Body of pancreas (tissue), 4 donors: ENCODE results near the gene STX1B. TPM values are rescaled to one million over a fixed set of nuclear protein-coding genes. Genes with fewer than 3 reads are reported as not detected.

ENCODE experiments used
- ATAC-seq: fragments of 150-250 bp; one replicate; pipeline ENCODE4 v1.9.1; 2016
- DNase-seq, 4 donors: peaks; one replicate each; pipeline ENCODE4 v3.0.0-alpha.2; 2019
- H3K27ac ChIP-seq, 4 donors: fragments of 200-600 bp; sonication (generic); 1 replicate in 3 of 4; 2 replicates in 1 of 4; pipeline versions ENCODE4 v1.5.1 to v1.6.1; 2016 to 2019; ENCODE audit warnings: mild to moderate bottlenecking in 1 of 4, mixed read lengths in 1 of 4, moderate library complexity in 1 of 4
- H3K27me3 ChIP-seq, 2 donors: fragments of 200-600 bp; sonication (generic); one replicate each; pipeline ENCODE4 v1.6.0; 2016; ENCODE audit warnings: mild to moderate bottlenecking in 1 of 2
- H3K36me3 ChIP-seq, 2 donors: fragments of 200-600 bp; sonication (generic); replicated peaks in 1 of 2; 2 replicates each; pipeline ENCODE4 v1.5.1; 2016; ENCODE audit warnings: low read depth in 2 of 2; ENCODE audit not compliant: insufficient read depth in 1 of 2
- H3K4me1 ChIP-seq: fragments of 200-600 bp; sonication (generic); one replicate; pipeline ENCODE4 v1.6.0; 2016
- H3K4me3 ChIP-seq, 2 donors: fragments of 200-600 bp; sonication (generic); 1 replicate in 1 of 2; 2 replicates in 1 of 2; pipeline ENCODE4 v1.5.1; 2016 to 2019
- H3K9me3 ChIP-seq, 3 donors: fragments of 200-600 bp; sonication (generic); 1 replicate in 2 of 3; 2 replicates in 1 of 3; pipeline ENCODE4 v1.5.1; 2016
- CTCF ChIP-seq, 7 experiments: fragments of 450-650 bp in 4 of 7; fragments of 200-600 bp in 3 of 7; sonication (generic) in 3 of 7; IDR thresholded peaks; one replicate each; pipeline ENCODE4 v1.5.1; 2016 to 2019; ENCODE audit warnings: antibody characterized with exemption in 7 of 7
- POLR2A ChIP-seq, 3 donors: fragments of 450-650 bp; IDR thresholded peaks; one replicate each; pipeline ENCODE4 v1.6.1; 2016; ENCODE audit warnings: antibody characterized with exemption in 3 of 3, mild to moderate bottlenecking in 2 of 3
- WGBS, 2 donors: methylation state at CpG; one replicate each; pipeline ENCODE4 v1.1.5; 2017; 5-methylcytosine and 5-hydroxymethylcytosine counted together
- intact Hi-C: fragments of 100-400 bp; cut with DNase I; formaldehyde crosslinking; loops from one replicate; pipeline ENCODE4 v1.15.1; 2023
- total RNA-seq, 2 donors: library from RNA; depleted of rRNA; stranded (reverse); fragments of >200 nt; gene quantifications; one replicate each; pipeline ENCODE4 v1.1.0, GENCODE V29; 2016

STX1B gene
- total RNA-seq, 2 donors from 2014 or later: 0.26 to 0.33 TPM

- WGBS, 2 donors: 43 to 65% methylated on average over 2 of the region's 2 CpGs
- Histone ChIP-seq H3K36me3 (no peaks in the 10 kb centered on the region), H3K27me3 (peaks cover 0 to under 1% of the 10 kb centered on the region in 2 donors), H3K9me3 (no peaks in the 10 kb centered on the region), H3K4me3 (no peak overlapping the region), H3K4me1 (peaks cover 7% of the 10 kb centered on the region), H3K27ac (no peak overlapping the region)
- intact Hi-C loops: no loop called here
- no peak for ATAC-seq
- TF ChIP-seq POLR2A (IDR thresholded peaks at IDR 0.05) (no peak), CTCF (IDR thresholded peaks at IDR 0.05) (no peak)
- no peak for DNase-seq
Observed at GRCh38 chr16:31004658-31005057, 5.8 kb downstream of the STX1B start.

- ATAC-seq (no peak), DNase-seq (no peak)
- WGBS, 2 donors: 79 to 82% methylated on average over 6 of the region's 6 CpGs
- H3K36me3 ChIP-seq: no peaks in the 10 kb centered on the region
- H3K4me1 ChIP-seq: peaks cover 12% of the 10 kb centered on the region
- H3K9me3 ChIP-seq: no peaks in the 10 kb centered on the region
- H3K27ac ChIP-seq: no peak overlapping the region
- TF ChIP-seq POLR2A (IDR thresholded peaks at IDR 0.05) (no peak), CTCF (IDR thresholded peaks at IDR 0.05) (no peak)
- no peaks in the 10 kb centered on the region for H3K27me3 ChIP-seq
- intact Hi-C loops: no loop called here
- no peak overlapping the region for H3K4me3 ChIP-seq
Observed at GRCh38 chr16:31003744-31004143, 6.7 kb downstream of the STX1B start.

- DNase-seq (no peak), ATAC-seq (no peak)
- no peak overlapping the region for H3K4me3 ChIP-seq
- intact Hi-C loops: no loop called here
- TF ChIP-seq CTCF (IDR thresholded peaks at IDR 0.05) (no peak), POLR2A (IDR thresholded peaks at IDR 0.05) (no peak)
- no peaks in the 10 kb centered on the region for H3K27me3 ChIP-seq
- peaks cover 19% of the 10 kb centered on the region for H3K4me1 ChIP-seq
- no peaks in the 10 kb centered on the region for H3K36me3 ChIP-seq
- H3K27ac ChIP-seq: no peak overlapping the region
- 73 to 82% methylated on average over 5 to 9 of the region's 9 CpGs for WGBS, 2 donors
- no peaks in the 10 kb centered on the region for H3K9me3 ChIP-seq
Observed at GRCh38 chr16:31002862-31003341, 7.5 kb downstream of the STX1B start.

- no peak for DNase-seq
- Histone ChIP-seq H3K4me3 (no peak overlapping the region), H3K9me3 (no peaks in the 10 kb centered on the region), H3K27ac (no peak overlapping the region), H3K36me3 (no peaks in the 10 kb centered on the region), H3K4me1 (peaks cover 25% of the 10 kb centered on the region), H3K27me3 (no peaks in the 10 kb centered on the region)
- no peak for TF ChIP-seq CTCF (IDR thresholded peaks at IDR 0.05)
- 20 to 56% methylated on average over 4 to 10 of the region's 10 CpGs for WGBS, 2 donors
- ATAC-seq: no peak
- intact Hi-C loops: no loop called here
Observed at GRCh38 chr16:31002250-31002700, 8.2 kb downstream of the STX1B start.

- no peaks in the 10 kb centered on the region for H3K27me3 ChIP-seq
- no peak overlapping the region for H3K27ac ChIP-seq
- H3K36me3 ChIP-seq: no peaks in the 10 kb centered on the region
- ATAC-seq (peak; percentile 8), DNase-seq (no peak)
- H3K9me3 ChIP-seq: no peaks in the 10 kb centered on the region
- 35 to 65% methylated on average over 5 to 16 of the region's 16 CpGs for WGBS, 2 donors
- H3K4me3 ChIP-seq: no peak overlapping the region
- intact Hi-C loops: no loop called here
- TF ChIP-seq CTCF (IDR thresholded peaks at IDR 0.05) (no peak), POLR2A (IDR thresholded peaks at IDR 0.05) (no peak)
- H3K4me1 ChIP-seq: peaks cover 29% of the 10 kb centered on the region
Observed at GRCh38 chr16:31001507-31002249, 8.8 kb downstream of the STX1B start.
